H1 (cell line): ENCODE measurements around the gene RPL19. TPM values are rescaled to one million over a fixed set of nuclear protein-coding genes. Genes with fewer than 3 reads are reported as not detected.
A peak's percentile ranks its signal among the peaks of the same experiment; 100 is the strongest.

Source experiments
- CTCF ChIA-PET: fragments of 300-600 bp; sonication (Branson Sonifier 250); formaldehyde crosslinking; loops from one replicate; lab custom pipeline; 2021; ENCODE audit not compliant: partially characterized antibody; lab: Charles Lee
- POLR2A ChIA-PET: fragments of 300-600 bp; sonication (Branson Sonifier 250); formaldehyde crosslinking; loops from one replicate; lab custom pipeline; 2021; ENCODE audit warnings: inconsistent platforms; ENCODE audit not compliant: partially characterized antibody; lab: Charles Lee
- DNase-seq, 2 experiments: peaks; one replicate each; pipeline versions ENCODE4 v3.0.0 to v3.0.0-alpha.2; 2010 to 2022; ENCODE audit warnings: low spot score in 2 of 2, low read depth in 1 of 2, mixed read lengths in 1 of 2
- FAIRE-seq: peaks from 2 replicates; lab custom pipeline; 2011; peaks lifted over from hg19 to GRCh38; lab: Jason Lieb, UNC
- H2AFZ ChIP-seq: 2 replicates; pipeline ENCODE4 v1.8.1; 2012; ENCODE audit warnings: low read length, inconsistent platforms
- H2AK5ac ChIP-seq: 2 replicates; pipeline ENCODE4 v1.6.1; 2013; ENCODE audit warnings: low read depth, low read length
- H2BK120ac ChIP-seq: replicated peaks from 2 replicates; pipeline ENCODE3; 2013; ENCODE audit warnings: low read depth, low read length, inconsistent platforms
- H2BK12ac ChIP-seq: 2 replicates; pipeline ENCODE4 v1.6.1; 2013; ENCODE audit warnings: low read depth, low read length
- H2BK15ac ChIP-seq: 2 replicates; pipeline ENCODE4 v1.6.1; 2013; ENCODE audit warnings: low read length
- H2BK20ac ChIP-seq: 2 replicates; pipeline ENCODE4 v1.6.1; 2013; ENCODE audit warnings: low read length
- H2BK5ac ChIP-seq: 2 replicates; pipeline ENCODE4 v1.6.1; 2013; ENCODE audit warnings: low read depth, low read length
- H3K14ac ChIP-seq: 2 replicates; pipeline ENCODE4 v1.6.1; 2013; ENCODE audit warnings: inconsistent platforms; ENCODE audit not compliant: insufficient read length
- H3K18ac ChIP-seq: 2 replicates; pipeline ENCODE4 v1.6.1; 2013; ENCODE audit warnings: low read length; ENCODE audit errors: extremely low read depth
- H3K23ac ChIP-seq: 2 replicates; pipeline ENCODE4 v1.6.1; 2013; ENCODE audit warnings: inconsistent platforms; ENCODE audit not compliant: insufficient read length
- H3K23me2 ChIP-seq: 2 replicates; pipeline ENCODE4 v1.6.1; 2013; ENCODE audit warnings: low read depth, low read length
- H3K27ac ChIP-seq: 2 replicates; pipeline ENCODE4 v1.6.1; 2011; ENCODE audit warnings: low read depth, low read length, inconsistent platforms
- H3K27me3 ChIP-seq, 4 experiments: replicated peaks in 1 of 4; 1 replicate in 1 of 4; 2 replicates in 3 of 4; pipeline versions ENCODE4 v1.6.1 to v1.8.1; 2011 to 2013; ENCODE audit warnings: low read length in 3 of 4, mild to moderate bottlenecking in 3 of 4, inconsistent platforms in 2 of 4, mixed read lengths in 2 of 4, moderate library complexity in 1 of 4; ENCODE audit not compliant: control insufficient read depth in 3 of 4, insufficient read depth in 3 of 4; ENCODE audit errors: extremely low read depth in 1 of 4
- H3K36me3 ChIP-seq, 4 experiments: 2 replicates each; pipeline versions ENCODE4 v1.6.1 to v1.8.1; 2011 to 2013; ENCODE audit warnings: mild to moderate bottlenecking in 4 of 4, low read length in 3 of 4, moderate library complexity in 2 of 4, control low read depth in 1 of 4, inconsistent platforms in 1 of 4; ENCODE audit not compliant: insufficient read depth in 4 of 4, control insufficient read depth in 2 of 4
- H3K4ac ChIP-seq: replicated peaks from 2 replicates; pipeline ENCODE3; 2013; ENCODE audit warnings: low read length, low read depth, mixed read lengths, inconsistent platforms; ENCODE audit not compliant: insufficient read length
- H3K4me1 ChIP-seq, 4 experiments: replicated peaks in 1 of 4; 1 replicate in 1 of 4; 2 replicates in 3 of 4; pipeline versions ENCODE4 v1.6.1 to v1.8.1; 2011 to 2013; ENCODE audit warnings: low read length in 3 of 4, inconsistent platforms in 2 of 4, mixed read lengths in 1 of 4; ENCODE audit not compliant: insufficient read depth in 4 of 4, control insufficient read depth in 3 of 4
- H3K4me2 ChIP-seq, 2 experiments: 2 replicates each; pipeline versions ENCODE4 v1.6.1 to v1.8.1; 2011 to 2013; ENCODE audit warnings: low read depth in 2 of 2, low read length in 2 of 2, control low read depth in 1 of 2, inconsistent platforms in 1 of 2, mild to moderate bottlenecking in 1 of 2; ENCODE audit not compliant: insufficient read depth in 1 of 2
- H3K4me3 ChIP-seq, 4 experiments: fragments of 200-600, 300-600 bp in 1 of 4; sonication (generic), shearing (Covaris generic), sonication (Bioruptor Twin) in 1 of 4; 2 replicates each; pipeline versions ENCODE4 v1.5.1 to v1.8.1; 2011 to 2016; ENCODE audit warnings: low read length in 4 of 4, low read depth in 3 of 4, control low read depth in 2 of 4, inconsistent platforms in 2 of 4, mild to moderate bottlenecking in 2 of 4, mixed read lengths in 1 of 4, moderate library complexity in 1 of 4; ENCODE audit not compliant: insufficient read depth in 2 of 4; ENCODE audit errors: extremely low read depth in 1 of 4
- H3K56ac ChIP-seq: replicated peaks from 2 replicates; pipeline ENCODE3; 2013; ENCODE audit warnings: low read depth, mild to moderate bottlenecking, mixed read lengths, low read length, inconsistent platforms; ENCODE audit not compliant: insufficient read length
- H3K79me1 ChIP-seq: 2 replicates; pipeline ENCODE4 v1.6.1; 2013; ENCODE audit warnings: low read depth, low read length, control low read depth
- H3K79me2 ChIP-seq, 2 experiments: 2 replicates each; pipeline versions ENCODE4 v1.6.1 to v1.8.1; 2012 to 2013; ENCODE audit warnings: low read length in 2 of 2, mild to moderate bottlenecking in 2 of 2, inconsistent platforms in 1 of 2; ENCODE audit not compliant: insufficient read depth in 2 of 2, control insufficient read depth in 1 of 2
- H3K9ac ChIP-seq, 4 experiments: replicated peaks in 1 of 4; 1 replicate in 1 of 4; 2 replicates in 3 of 4; pipeline versions ENCODE4 v1.6.1 to v1.8.1; 2011 to 2013; ENCODE audit warnings: low read depth in 3 of 4, low read length in 3 of 4, control low read depth in 2 of 4, mild to moderate bottlenecking in 2 of 4, moderate library complexity in 2 of 4, inconsistent platforms in 1 of 4; ENCODE audit errors: extremely low read depth in 1 of 4
- H3K9me3 ChIP-seq, 2 experiments: 2 replicates each; pipeline versions ENCODE4 v1.6.1 to v1.8.1; 2012 to 2013; ENCODE audit warnings: mild to moderate bottlenecking in 2 of 2, moderate library complexity in 2 of 2, control low read depth in 1 of 2, inconsistent platforms in 1 of 2, low read depth in 1 of 2, low read length in 1 of 2, mixed read lengths in 1 of 2; ENCODE audit not compliant: insufficient read depth in 2 of 2
- H4K20me1 ChIP-seq, 2 experiments: replicated peaks in 1 of 2; 2 replicates each; pipeline versions ENCODE3 to v1.8.1; 2011 to 2013; ENCODE audit warnings: inconsistent platforms in 2 of 2, low read length in 2 of 2, mild to moderate bottlenecking in 1 of 2; ENCODE audit not compliant: insufficient read depth in 2 of 2, control insufficient read depth in 1 of 2
- H4K5ac ChIP-seq: 2 replicates; pipeline ENCODE4 v1.6.1; 2013; ENCODE audit warnings: low read length, low read depth, mixed read lengths, inconsistent platforms; ENCODE audit not compliant: insufficient read length
- H4K8ac ChIP-seq: 2 replicates; pipeline ENCODE4 v1.8.0; 2013; ENCODE audit warnings: mild to moderate bottlenecking, moderate library complexity, low read length, inconsistent platforms; ENCODE audit not compliant: insufficient read depth; ENCODE audit errors: extremely low read depth
- H4K91ac ChIP-seq: replicated peaks from 2 replicates; pipeline ENCODE3; 2013; ENCODE audit warnings: low read length, mixed read lengths, inconsistent platforms; ENCODE audit not compliant: insufficient read length
- BACH1 ChIP-seq: IDR thresholded peaks from 2 replicates; pipeline ENCODE4 v1.6.1; 2012; ENCODE audit warnings: low read length, improper control_type of control experiment
- CREB1 ChIP-seq: IDR thresholded peaks from 2 replicates; pipeline ENCODE4 v1.6.1; 2012; ENCODE audit warnings: inconsistent platforms
- GTF2F1 ChIP-seq: IDR thresholded peaks from 2 replicates; pipeline ENCODE4 v1.6.1; 2012; ENCODE audit warnings: low read depth, low read length, improper control_type of control experiment, borderline replicate concordance
- JUN ChIP-seq: IDR thresholded peaks from 2 replicates; pipeline ENCODE4 v1.6.1; 2011; ENCODE audit warnings: low read depth, mild to moderate bottlenecking, improper control_type of control experiment, low read length
- PHF8 ChIP-seq: fragments of 200-600 bp; sonication (generic); conservative IDR thresholded peaks from 2 replicates; pipeline ENCODE4 v1.7.1; 2012; ENCODE audit warnings: low read depth, mild to moderate bottlenecking, inconsistent platforms, low read length, moderate library complexity
- SIN3A ChIP-seq, 2 experiments: IDR thresholded peaks in 1 of 2; conservative IDR thresholded peaks in 1 of 2; 2 replicates each; pipeline ENCODE4 v1.6.1; 2011 to 2012; ENCODE audit warnings: low read length in 2 of 2, improper control_type of control experiment in 1 of 2, low read depth in 1 of 2, mild to moderate bottlenecking in 1 of 2
- SP1 ChIP-seq: IDR thresholded peaks from 2 replicates; pipeline ENCODE4 v1.6.1; 2011; ENCODE audit warnings: low read depth, low read length
- SP2 ChIP-seq: IDR thresholded peaks from 2 replicates; pipeline ENCODE4 v1.6.1; 2012; ENCODE audit warnings: mild to moderate bottlenecking, low read length, inconsistent platforms
- WGBS, 2 experiments: shearing (Covaris generic) in 1 of 2; methylation state at CpG; one replicate each; pipeline versions ENCODE4 v1.1.6 to v1.1.7; 2013 to 2015; ENCODE audit warnings: low lambda C conversion rate in 2 of 2, mixed read lengths in 2 of 2, inconsistent platforms in 1 of 2, low coverage in 1 of 2, missing lambda C conversion rate in 1 of 2; ENCODE audit not compliant: insufficient replicate concordance in 2 of 2, insufficient coverage in 1 of 2, insufficient read length in 1 of 2; ENCODE audit errors: extremely low coverage in 1 of 2, missing lambda C conversion rate in 1 of 2; 5-methylcytosine and 5-hydroxymethylcytosine counted together
- polyA plus RNA-seq, 7 experiments: library from polyadenylated mRNA; depleted of rRNA in 3 of 7; stranded (reverse) in 5 of 7; unstranded in 2 of 7; fragments of >200 nt in 5 of 7; fragments of 200-250 nt in 2 of 7; gene quantifications; 1 replicate in 5 of 7; 2 replicates in 1 of 7; 4 replicates in 1 of 7; pipeline versions ENCODE4 v1.2.1 to v1.2.3, GENCODE V29; 2011 to 2013; ENCODE audit warnings: missing spikeins in 2 of 7, mixed read lengths in 2 of 7
- total RNA-seq: library from RNA; stranded (reverse); fragmentation: NEBNext Ultra II Directional; extraction: Animal tissue kit (Norgen Biotek cat#: 25700); gene quantifications from 2 replicates; pipeline ENCODE4 v1.2.1, GENCODE V29; 2021
- TF ChIP-seq, protein P1 (sequence below), 3 experiments: IDR thresholded peaks; 1 replicate in 2 of 3; 2 replicates in 1 of 3; pipeline versions ENCODE4 v1.5.1 to v1.6.1; 2011; ENCODE audit warnings: low read length in 3 of 3, mild to moderate bottlenecking in 3 of 3, inconsistent platforms in 2 of 3, low read depth in 1 of 3, moderate library complexity in 1 of 3; ENCODE audit not compliant: insufficient read depth in 1 of 3; ENCODE audit errors: control extremely low read depth in 1 of 3
- TF ChIP-seq, protein P2 (sequence below): IDR thresholded peaks from 2 replicates; pipeline ENCODE4 v1.6.1; 2012; ENCODE audit warnings: inconsistent platforms

RPL19 gene
- total and polyA plus RNA-seq, 2 of the 8 experiments (the other 6 are each of a cell fraction or from before 2014, with no cell fraction given): 2,108 to 2,182 TPM

DNA sequence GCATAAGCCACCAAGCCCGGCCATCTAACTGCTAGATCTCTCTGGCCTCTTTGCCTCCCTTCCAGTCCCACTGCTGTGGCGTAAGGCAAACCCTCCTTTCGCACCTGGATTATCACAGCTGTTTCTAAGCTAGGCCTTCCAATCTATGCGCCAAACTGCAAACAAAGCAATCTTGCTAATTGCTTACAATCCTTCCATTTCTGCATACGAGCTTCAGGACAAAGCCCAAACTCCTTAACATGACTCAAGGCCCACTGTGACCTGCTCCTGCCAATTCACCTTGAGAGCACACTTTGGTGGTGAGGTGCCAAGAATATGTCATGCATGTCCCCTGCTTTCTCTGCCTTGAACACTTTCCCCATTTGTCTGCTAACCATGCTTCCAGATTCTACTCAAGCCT, 28.1 kb upstream of the RPL19 start:
- no peak overlapping the region for H3K9ac ChIP-seq
- no peak overlapping the region for H2BK12ac ChIP-seq
- no peaks in the 10 kb centered on the region for H3K79me1 ChIP-seq
- peaks cover 0 to 8% (median 4%) of the 10 kb centered on the region in 4 experiments; a peak in 5 of 7 replicates for H3K27me3 ChIP-seq
- H2BK15ac ChIP-seq: peak overlapping the region; percentile 25; the same call in 1 of the 2 replicates
- H3K79me2 ChIP-seq: no peaks in the 10 kb centered on the region
- H3K18ac ChIP-seq: no peak overlapping the region
- no peaks in the 10 kb centered on the region; the same call in 1 of the 2 replicates for H3K23me2 ChIP-seq
- H4K8ac ChIP-seq: no peak overlapping the region; the same call in 1 of the 2 replicates
- H2BK20ac ChIP-seq: no peak overlapping the region
- no peak overlapping the region for H3K4me2 ChIP-seq
- H3K4ac ChIP-seq: no peak overlapping the region
- H3K27ac ChIP-seq: 0 out of 2 replicates have a peak overlapping the region, but pooled peaks have one; percentile 26
- 94% methylated on average over 5 of the region's 5 CpGs; no CpG with 5 or more reads in 1 of the 2 experiments for WGBS, 2 experiments
- H2BK5ac ChIP-seq: no peak overlapping the region
- H3K14ac ChIP-seq: no peak overlapping the region
- H4K91ac ChIP-seq: no peak overlapping the region
- peak overlapping the region; percentile 26; the same call in 1 of the 2 replicates for H2AK5ac ChIP-seq
- POLR2A ChIA-PET: interaction anchor here (1.0 to 2.2 kb wide), 2 partner anchors 17 to 19 kb away, joined by 4 to 6 read pairs; no protein-coding TSS in a partner anchor
- peaks cover 0 to 11% (median 3%) of the 10 kb centered on the region in 4 experiments; a peak in 3 of 8 replicates for H3K36me3 ChIP-seq
- H3K4me1 ChIP-seq: peaks cover 0 to 14% (median 9%) of the 10 kb centered on the region in 4 experiments; a peak in 6 of 7 replicates
- no peak overlapping the region for H4K5ac ChIP-seq
- no peak overlapping the region for H3K23ac ChIP-seq
- no peak overlapping the region for H2BK120ac ChIP-seq
- DNase-seq (no peak), FAIRE-seq (no peak)
- peaks cover 0 to 5% of the 10 kb centered on the region in 2 experiments for H4K20me1 ChIP-seq
- no peak overlapping the region for H2AFZ ChIP-seq
- no peak overlapping the region for H3K56ac ChIP-seq
- H3K4me3 ChIP-seq: no peak overlapping the region
- H3K9me3 ChIP-seq: no peaks in the 10 kb centered on the region
- CTCF ChIA-PET: interaction anchor here (0.9 to 7.8 kb wide), 8 partner anchors 11 to 235 kb away, joined by 3 to 63 read pairs (median 8); partner anchors contain the start of gene PLXDC1
- TF ChIP-seq, protein P1, sequence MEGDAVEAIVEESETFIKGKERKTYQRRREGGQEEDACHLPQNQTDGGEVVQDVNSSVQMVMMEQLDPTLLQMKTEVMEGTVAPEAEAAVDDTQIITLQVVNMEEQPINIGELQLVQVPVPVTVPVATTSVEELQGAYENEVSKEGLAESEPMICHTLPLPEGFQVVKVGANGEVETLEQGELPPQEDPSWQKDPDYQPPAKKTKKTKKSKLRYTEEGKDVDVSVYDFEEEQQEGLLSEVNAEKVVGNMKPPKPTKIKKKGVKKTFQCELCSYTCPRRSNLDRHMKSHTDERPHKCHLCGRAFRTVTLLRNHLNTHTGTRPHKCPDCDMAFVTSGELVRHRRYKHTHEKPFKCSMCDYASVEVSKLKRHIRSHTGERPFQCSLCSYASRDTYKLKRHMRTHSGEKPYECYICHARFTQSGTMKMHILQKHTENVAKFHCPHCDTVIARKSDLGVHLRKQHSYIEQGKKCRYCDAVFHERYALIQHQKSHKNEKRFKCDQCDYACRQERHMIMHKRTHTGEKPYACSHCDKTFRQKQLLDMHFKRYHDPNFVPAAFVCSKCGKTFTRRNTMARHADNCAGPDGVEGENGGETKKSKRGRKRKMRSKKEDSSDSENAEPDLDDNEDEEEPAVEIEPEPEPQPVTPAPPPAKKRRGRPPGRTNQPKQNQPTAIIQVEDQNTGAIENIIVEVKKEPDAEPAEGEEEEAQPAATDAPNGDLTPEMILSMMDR (IDR thresholded peaks at IDR 0.05; ENCODE audit: control extremely low read depth in 1 of 3, insufficient read depth in 1 of 3, low read depth in 1 of 3, low read length in 3 of 3): no peak
- no peak for TF ChIP-seq JUN
- TF ChIP-seq, protein P2, sequence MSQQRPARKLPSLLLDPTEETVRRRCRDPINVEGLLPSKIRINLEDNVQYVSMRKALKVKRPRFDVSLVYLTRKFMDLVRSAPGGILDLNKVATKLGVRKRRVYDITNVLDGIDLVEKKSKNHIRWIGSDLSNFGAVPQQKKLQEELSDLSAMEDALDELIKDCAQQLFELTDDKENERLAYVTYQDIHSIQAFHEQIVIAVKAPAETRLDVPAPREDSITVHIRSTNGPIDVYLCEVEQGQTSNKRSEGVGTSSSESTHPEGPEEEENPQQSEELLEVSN: no peak
- TF ChIP-seq GTF2F1: no peak
- TF ChIP-seq CREB1: no peak
- no peak for TF ChIP-seq SIN3A (conservative IDR thresholded peaks at IDR 0.05 in 1 of 2, IDR thresholded peaks at IDR 0.05 in 1 of 2; ENCODE audit: low read depth in 1 of 2, low read length in 2 of 2)
- no peak for TF ChIP-seq SP1
- no peak for TF ChIP-seq BACH1
- TF ChIP-seq PHF8: no peak
- TF ChIP-seq SP2: no peak
